DND-41 (cell line): ENCODE data around the gene FAT1.

Experiments used
- ATAC-seq: fragments of 200-7000 bp; cut with Tn5 transposase; 3 replicates; pipeline ENCODE4 v1.9.1; 2021; ENCODE audit warnings: low read depth; ENCODE audit not compliant: insufficient read depth
- DNase-seq: peaks from one replicate; pipeline ENCODE4 v3.0.0-alpha.2; 2020
- H2AFZ ChIP-seq: 2 replicates; pipeline ENCODE4 v1.6.0; 2012; ENCODE audit warnings: low read depth, low read length
- H3K27ac ChIP-seq: 2 replicates; pipeline ENCODE4 v1.5.1; 2012; ENCODE audit warnings: low read length, inconsistent platforms
- H3K27me3 ChIP-seq: fragments of 200-600 bp; sonication (generic); 2 replicates; pipeline ENCODE4 v1.6.0; 2012; ENCODE audit warnings: low read length, mild to moderate bottlenecking, inconsistent platforms; ENCODE audit not compliant: insufficient read depth, poor library complexity
- H3K36me3 ChIP-seq: 2 replicates; pipeline ENCODE4 v1.5.1; 2012; ENCODE audit warnings: low read length, inconsistent platforms; ENCODE audit not compliant: insufficient read depth
- H3K4me1 ChIP-seq: 2 replicates; pipeline ENCODE4 v1.5.1; 2012; ENCODE audit warnings: mild to moderate bottlenecking, low read length; ENCODE audit not compliant: insufficient read depth
- H3K4me2 ChIP-seq: 2 replicates; pipeline ENCODE4 v1.6.0; 2012; ENCODE audit warnings: mild to moderate bottlenecking, moderate library complexity, low read length, inconsistent platforms; ENCODE audit not compliant: insufficient read depth
- H3K4me3 ChIP-seq, 2 experiments: fragments of 200-600 bp in 1 of 2; shearing (Covaris generic) in 1 of 2; 2 replicates each; pipeline ENCODE4 v1.5.1; 2012 to 2016; ENCODE audit warnings: inconsistent platforms in 2 of 2, low read length in 2 of 2, mild to moderate bottlenecking in 2 of 2, low read depth in 1 of 2, moderate library complexity in 1 of 2
- H3K79me2 ChIP-seq: 2 replicates; pipeline ENCODE4 v1.6.0; 2012; ENCODE audit warnings: low read length, inconsistent platforms; ENCODE audit not compliant: insufficient read depth
- H3K9ac ChIP-seq: 2 replicates; pipeline ENCODE4 v1.6.0; 2012; ENCODE audit warnings: low read depth, mild to moderate bottlenecking, inconsistent platforms, low read length, moderate library complexity
- H3K9me3 ChIP-seq: 2 replicates; pipeline ENCODE4 v1.5.1; 2012; ENCODE audit warnings: low read length, moderate library complexity, mild to moderate bottlenecking, inconsistent platforms; ENCODE audit not compliant: insufficient read depth, severe bottlenecking
- H4K20me1 ChIP-seq: 2 replicates; pipeline ENCODE4 v1.6.0; 2012; ENCODE audit warnings: low read length; ENCODE audit not compliant: insufficient read depth
- CTCF ChIP-seq: IDR thresholded peaks from 2 replicates; pipeline ENCODE4 v1.5.1; 2012; ENCODE audit warnings: borderline replicate concordance, low read length, moderate library complexity, mild to moderate bottlenecking; ENCODE audit not compliant: poor library complexity, severe bottlenecking; ENCODE audit errors: extremely low read depth
- EZH2 ChIP-seq: IDR thresholded peaks from 3 replicates; pipeline ENCODE4 v1.6.1; 2012; ENCODE audit warnings: borderline replicate concordance, low read depth, mild to moderate bottlenecking, moderate library complexity, low read length, inconsistent platforms; ENCODE audit not compliant: severe bottlenecking

The FAT1 gene

GRCh38 chr4:186644737-186645261 is 78.9 kb downstream of the FAT1 start:
- no peak overlapping the region for H3K4me2 ChIP-seq
- no peak overlapping the region for H3K4me3 ChIP-seq
- H3K4me1 ChIP-seq = no peaks in the 10 kb centered on the region
- no peaks in the 10 kb centered on the region for H3K9me3 ChIP-seq
- no peak overlapping the region for H3K27ac ChIP-seq
- H3K36me3 ChIP-seq = no peaks in the 10 kb centered on the region
- TF ChIP-seq CTCF (no peak), EZH2 (no peak)
- no peaks in the 10 kb centered on the region for H4K20me1 ChIP-seq
- H3K79me2 ChIP-seq = no peaks in the 10 kb centered on the region
- H3K27me3 ChIP-seq = no peaks in the 10 kb centered on the region
- H3K9ac ChIP-seq = no peak overlapping the region
- no peak for ATAC-seq
- DNase-seq = no peak
- H2AFZ ChIP-seq = no peak overlapping the region

GRCh38 chr4:186644311-186644638 is 79.4 kb downstream of the FAT1 start:
- no peaks in the 10 kb centered on the region for H3K4me1 ChIP-seq
- no peak overlapping the region for H3K4me3 ChIP-seq
- no peak overlapping the region for H3K4me2 ChIP-seq
- no peaks in the 10 kb centered on the region for H4K20me1 ChIP-seq
- H3K9me3 ChIP-seq = no peaks in the 10 kb centered on the region
- ATAC-seq (no peak), DNase-seq (no peak)
- no peak overlapping the region for H3K27ac ChIP-seq
- no peak overlapping the region for H3K9ac ChIP-seq
- H3K79me2 ChIP-seq = no peaks in the 10 kb centered on the region
- H2AFZ ChIP-seq = no peak overlapping the region
- no peaks in the 10 kb centered on the region for H3K36me3 ChIP-seq
- TF ChIP-seq CTCF = no peak
- TF ChIP-seq EZH2 = no peak
- no peaks in the 10 kb centered on the region for H3K27me3 ChIP-seq

- Histone ChIP-seq H3K27ac (no peak overlapping the region), H3K79me2 (no peaks in the 10 kb centered on the region), H2AFZ (no peak overlapping the region), H3K4me1 (no peaks in the 10 kb centered on the region), H3K9ac (no peak overlapping the region), H4K20me1 (no peaks in the 10 kb centered on the region), H3K4me3 (no peak overlapping the region), H3K36me3 (no peaks in the 10 kb centered on the region), H3K9me3 (no peaks in the 10 kb centered on the region), H3K27me3 (no peaks in the 10 kb centered on the region), H3K4me2 (no peak overlapping the region)
- ATAC-seq = no peak
- TF ChIP-seq EZH2 (no peak), CTCF (no peak)
- DNase-seq = no peak
These were observed 80.0 kb downstream of the FAT1 start for GRCh38 chr4:186643501-186644310.
